Choroid plexus epithelial cell (primary cell): ENCODE results near the gene LRRC53.

Source experiments
- DNase-seq: peaks from one replicate; pipeline ENCODE4 v3.0.0-alpha.2; 2010; ENCODE audit warnings: low read depth
- H3K4me3 ChIP-seq: 2 replicates; pipeline ENCODE4 v1.5.1; 2011; ENCODE audit warnings: low read depth, mild to moderate bottlenecking, control low read depth, low read length, moderate library complexity
- TF ChIP-seq, protein P1 (sequence below): conservative IDR thresholded peaks from 2 replicates; pipeline ENCODE4 v1.5.1; 2011; ENCODE audit warnings: low read depth, mild to moderate bottlenecking, control low read depth, inconsistent platforms, low read length, moderate library complexity

Gene LRRC53

DNA sequence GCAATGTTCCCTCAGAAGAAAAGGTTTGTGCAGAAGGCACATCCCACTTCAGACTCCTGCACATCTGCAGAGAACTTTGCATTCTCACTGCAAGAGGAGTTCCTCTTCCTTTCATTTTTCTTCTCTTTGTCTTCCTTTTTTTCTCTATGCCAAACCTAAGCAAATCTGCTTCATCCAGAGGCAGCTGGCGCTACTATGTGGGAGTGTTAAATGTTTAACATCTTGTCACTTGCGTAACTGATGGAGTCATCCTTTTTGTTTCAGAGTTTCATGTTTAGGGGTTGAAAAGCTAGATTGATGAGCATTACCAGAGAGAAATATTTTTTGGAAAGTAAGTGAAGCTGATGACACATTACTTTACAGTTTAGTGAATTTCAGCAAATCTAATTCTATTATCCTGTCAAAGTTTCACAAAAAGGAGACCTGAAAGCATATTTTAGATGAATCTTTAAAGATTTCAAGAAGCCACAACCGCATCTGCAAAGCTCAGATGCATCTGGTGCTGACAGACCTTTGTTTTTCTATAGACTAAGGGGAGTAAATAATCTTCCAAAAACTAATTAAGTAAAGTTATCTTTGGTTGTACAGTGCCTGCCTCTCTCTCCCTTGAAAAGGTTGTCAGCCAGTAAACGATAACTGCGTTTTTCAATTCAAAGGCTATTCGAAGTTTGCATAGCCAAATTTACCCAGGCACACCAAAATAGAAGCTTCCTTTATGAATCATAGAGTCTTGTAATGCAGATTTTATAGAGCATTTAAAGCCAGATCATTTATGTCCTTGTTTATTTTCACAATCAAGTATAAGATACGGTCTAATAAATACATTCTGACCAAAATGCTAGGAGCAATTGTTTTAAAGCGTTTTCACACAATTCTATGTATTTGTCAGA, 1.2 kb upstream of the LRRC53 start:
- H3K4me3 ChIP-seq: no peak overlapping the region
- no peak for DNase-seq
- TF ChIP-seq, protein P1, sequence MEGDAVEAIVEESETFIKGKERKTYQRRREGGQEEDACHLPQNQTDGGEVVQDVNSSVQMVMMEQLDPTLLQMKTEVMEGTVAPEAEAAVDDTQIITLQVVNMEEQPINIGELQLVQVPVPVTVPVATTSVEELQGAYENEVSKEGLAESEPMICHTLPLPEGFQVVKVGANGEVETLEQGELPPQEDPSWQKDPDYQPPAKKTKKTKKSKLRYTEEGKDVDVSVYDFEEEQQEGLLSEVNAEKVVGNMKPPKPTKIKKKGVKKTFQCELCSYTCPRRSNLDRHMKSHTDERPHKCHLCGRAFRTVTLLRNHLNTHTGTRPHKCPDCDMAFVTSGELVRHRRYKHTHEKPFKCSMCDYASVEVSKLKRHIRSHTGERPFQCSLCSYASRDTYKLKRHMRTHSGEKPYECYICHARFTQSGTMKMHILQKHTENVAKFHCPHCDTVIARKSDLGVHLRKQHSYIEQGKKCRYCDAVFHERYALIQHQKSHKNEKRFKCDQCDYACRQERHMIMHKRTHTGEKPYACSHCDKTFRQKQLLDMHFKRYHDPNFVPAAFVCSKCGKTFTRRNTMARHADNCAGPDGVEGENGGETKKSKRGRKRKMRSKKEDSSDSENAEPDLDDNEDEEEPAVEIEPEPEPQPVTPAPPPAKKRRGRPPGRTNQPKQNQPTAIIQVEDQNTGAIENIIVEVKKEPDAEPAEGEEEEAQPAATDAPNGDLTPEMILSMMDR: no peak

DNA sequence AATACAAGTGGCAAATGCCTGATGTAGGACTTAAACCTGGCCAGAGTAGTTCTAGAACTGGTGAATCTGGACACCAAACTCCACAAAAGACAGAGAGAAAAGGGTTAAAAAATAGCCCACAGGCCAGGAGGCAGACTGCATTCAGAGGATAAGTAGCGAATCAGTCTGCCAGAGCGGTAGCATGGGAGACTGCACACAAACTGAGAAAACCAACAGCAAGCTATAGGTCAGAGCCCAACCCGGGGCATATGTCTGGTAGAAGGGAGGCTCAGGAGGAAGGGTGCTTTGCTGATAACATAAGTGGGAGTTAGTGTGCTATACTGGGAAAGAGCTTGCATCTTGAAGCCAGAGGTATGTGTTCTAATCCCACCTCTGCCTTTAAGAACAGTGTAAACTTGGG, 4.0 kb downstream of the LRRC53 start:
- H3K4me3 ChIP-seq: no peak overlapping the region
- TF ChIP-seq, protein P1: no peak
- no peak for DNase-seq

DNA sequence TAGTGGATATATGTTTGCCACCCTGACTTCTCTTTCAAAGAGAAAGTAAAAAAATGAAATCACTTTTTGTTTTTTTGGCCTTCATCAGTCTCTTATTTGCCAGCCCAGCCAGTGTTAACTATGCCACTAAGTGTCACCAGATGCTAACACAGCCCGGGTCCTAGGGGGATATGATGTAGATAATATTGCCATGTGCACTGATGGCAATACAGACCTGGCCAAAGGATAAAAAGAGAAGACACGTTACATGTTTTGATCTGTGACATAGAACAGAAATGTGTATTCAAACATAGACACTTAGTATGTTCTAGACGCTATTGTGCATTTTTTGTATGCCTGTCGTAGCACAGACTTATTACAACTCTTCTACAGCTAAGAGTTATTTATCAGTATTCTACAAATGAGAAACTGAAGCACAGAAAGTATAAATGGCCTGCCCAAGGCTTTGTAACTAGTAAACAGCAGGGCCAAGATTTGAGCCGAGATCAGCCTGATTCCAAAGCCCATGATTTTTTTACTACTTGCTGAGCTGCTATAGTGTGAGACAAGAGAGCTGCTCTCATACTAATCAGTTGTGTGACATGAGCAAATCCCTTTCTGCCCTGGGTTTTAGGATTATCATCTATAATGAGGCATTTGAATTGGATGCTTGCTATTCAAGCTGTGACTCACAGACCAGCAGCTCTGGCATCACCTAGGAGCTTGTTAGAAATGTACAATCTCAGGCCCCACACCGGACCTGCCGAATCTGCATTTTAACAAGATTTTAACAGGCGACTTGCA, 6.3 kb downstream of the LRRC53 start:
- TF ChIP-seq, protein P1: no peak
- H3K4me3 ChIP-seq: no peak overlapping the region
- no peak for DNase-seq

DNA sequence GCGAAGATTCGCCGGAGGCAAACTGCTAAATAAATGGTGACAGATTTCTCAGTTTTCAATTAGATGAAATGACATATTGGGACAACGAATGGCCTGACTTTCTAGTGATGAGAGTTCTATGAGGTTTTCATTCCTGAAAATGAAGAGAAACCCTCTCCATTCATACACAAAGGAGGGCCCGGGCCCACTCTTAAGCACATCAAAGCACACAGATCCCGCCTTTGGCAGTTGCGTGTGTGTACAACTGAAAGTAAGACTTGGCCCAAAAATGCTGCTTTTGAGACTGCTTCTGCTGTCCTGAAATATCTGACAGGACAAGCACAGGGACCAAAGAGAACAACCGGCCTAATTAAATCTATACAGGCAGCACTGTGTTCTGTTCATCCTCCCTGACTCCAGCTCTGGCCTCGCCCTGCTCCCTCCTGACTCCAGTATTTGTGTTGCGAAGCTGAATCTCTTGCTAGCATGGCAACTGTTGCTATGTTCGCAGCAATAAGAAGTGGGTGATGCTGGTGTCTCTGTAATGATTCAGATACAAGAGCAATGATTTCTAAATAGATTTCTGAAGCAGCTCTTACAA, 7.4 kb downstream of the LRRC53 start:
- DNase-seq: no peak
- TF ChIP-seq, protein P1: no peak
- no peak overlapping the region for H3K4me3 ChIP-seq

DNA sequence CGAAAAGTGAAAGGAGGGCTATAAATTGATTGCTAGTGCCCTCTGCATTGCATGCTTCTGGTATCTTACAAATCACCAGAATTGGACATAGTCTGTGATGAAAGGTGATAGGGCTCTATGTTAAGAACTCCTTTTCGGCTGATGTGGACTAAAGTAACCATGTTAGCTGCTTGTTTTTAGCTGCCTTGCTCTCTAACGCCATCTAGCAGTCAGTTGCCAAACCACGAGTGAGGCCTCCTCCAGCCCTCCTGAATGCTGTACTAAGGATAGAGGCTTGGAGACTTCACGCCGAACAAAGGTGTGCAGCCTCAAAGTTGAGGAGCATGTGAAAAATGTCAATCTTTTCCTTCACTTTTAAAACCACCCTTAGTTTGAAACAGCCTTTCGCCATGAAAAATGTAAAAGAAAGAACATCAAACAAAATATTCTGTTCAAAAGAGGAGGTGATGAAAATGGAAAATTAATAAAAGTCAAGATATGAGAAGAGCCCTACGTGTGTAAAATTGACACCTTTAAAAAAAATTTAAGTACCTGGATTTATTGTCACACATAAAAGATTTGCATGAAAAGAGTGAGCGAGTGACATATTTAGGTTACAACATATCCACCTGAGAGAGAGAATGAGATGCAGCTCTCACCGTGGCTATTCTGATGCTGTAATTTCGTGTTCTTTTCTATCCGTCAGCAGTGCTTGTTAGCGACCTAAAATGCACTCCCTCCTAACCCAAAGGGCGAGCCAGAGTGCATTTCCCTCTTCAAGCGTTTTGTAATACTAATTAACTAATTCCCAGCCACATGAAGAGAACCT, 8.1 kb downstream of the LRRC53 start:
- H3K4me3 ChIP-seq: no peak overlapping the region
- TF ChIP-seq, protein P1: peak; percentile 71
- DNase-seq: peak; percentile 43

DNA sequence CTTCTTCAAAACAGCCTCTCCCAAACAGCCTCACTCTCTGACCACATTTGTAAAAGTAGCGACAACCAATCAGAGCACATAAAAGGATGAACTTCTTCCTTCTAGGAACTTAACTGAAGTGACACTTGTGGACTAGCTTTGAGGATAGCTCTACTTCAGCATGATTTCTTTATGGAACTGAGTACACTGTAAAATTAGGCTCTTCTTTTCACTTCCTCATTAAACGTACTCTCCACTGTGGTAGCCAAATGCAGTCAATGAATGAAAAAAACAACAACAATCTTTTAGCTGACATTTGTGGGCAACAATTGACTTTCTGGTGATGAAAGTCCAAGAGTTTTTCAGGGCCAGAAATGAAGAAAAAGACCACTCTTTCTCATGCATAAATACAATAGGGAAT, 9.6 kb downstream of the LRRC53 start:
- no peak overlapping the region for H3K4me3 ChIP-seq
- no peak for DNase-seq
- TF ChIP-seq, protein P1: no peak
